ENCODE data around the gene HIVEP2. TPM values are rescaled to one million over a fixed set of nuclear protein-coding genes. Genes with fewer than 3 reads are reported as not detected.

The HIVEP2 gene
- total and polyA plus RNA-seq, 4 experiments from 2014 or later, result 5.0 to 92.7 (median 56.7) TPM

DNA sequence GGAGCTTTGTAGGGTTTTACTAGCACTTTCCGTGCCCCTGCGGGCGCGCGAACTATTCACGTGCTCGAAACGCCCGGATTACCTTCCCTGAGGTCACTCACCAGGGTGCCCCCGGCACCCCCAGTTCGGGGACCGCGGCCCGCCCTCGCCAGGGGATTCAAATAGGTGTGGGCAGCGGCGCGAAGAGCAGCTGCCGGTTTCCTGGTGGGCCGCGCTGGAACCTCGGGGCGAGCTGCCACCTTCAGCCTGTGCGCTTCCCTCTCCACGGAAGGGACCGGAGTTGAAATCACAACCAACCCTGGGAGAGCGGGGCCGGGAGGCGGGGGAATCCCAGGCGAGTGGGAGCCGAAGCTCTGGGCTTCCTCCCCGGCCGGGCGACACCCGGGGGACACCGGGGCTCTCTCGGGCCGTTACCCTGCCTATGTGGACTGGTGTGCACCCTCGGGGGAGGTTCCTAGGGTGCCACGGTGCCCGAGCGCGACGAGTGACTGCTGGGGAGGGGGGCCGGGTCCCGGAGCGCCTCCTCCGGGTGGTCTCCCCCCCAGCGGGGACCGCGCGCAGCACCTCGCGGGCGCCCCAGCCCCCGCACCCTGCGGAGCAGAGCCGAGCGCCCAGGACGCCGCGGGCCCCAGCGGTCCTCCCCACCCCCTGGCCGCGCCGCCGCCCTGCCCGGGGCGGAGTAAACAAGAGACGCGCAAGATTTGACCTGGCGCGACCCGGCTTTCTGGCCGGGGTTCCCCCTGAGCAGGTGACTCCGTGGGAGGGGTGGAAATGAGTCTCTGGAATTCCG, 2.1 kb upstream of the HIVEP2 start:
- POLR2A ChIA-PET (ENCODE audit: partially characterized antibody), result interaction anchor here (0.7 to 14.7 kb wide), 31 partner anchors 9 to 503 kb away, joined by 3 to 452 read pairs (median 9); partner anchors contain the start of genes ADAT2 and PEX3
- intact Hi-C loops (cut with micrococcal nuclease), result loop anchor here (1.0 to 10.0 kb wide), 2 partner anchors 45 to 588 kb away; no protein-coding TSS in a partner anchor
- Mint-ChIP-seq H3K4me1 (peaks cover 18 to 50% (median 26%) of the 10 kb centered on the region in 4 donors), H3K27me3 (peaks cover 0 to 7% of the 10 kb centered on the region in 2 donors), H3K9me3 (peaks cover 0 to 7% (median 0%) of the 10 kb centered on the region in 8 donors), H3K27ac (peak overlapping the region; percentile 99 to 100 (median 99)), H3K36me3 (peaks cover 0 to 24% of the 10 kb centered on the region in 2 donors), H3K4me3 (peak overlapping the region; percentile 94 to 100 (median 94))
- Histone ChIP-seq H3K4me3 (ENCODE audit: low read length in 2 of 2) (peak overlapping the region; percentile 61 to 92), H3K27me3 (ENCODE audit: insufficient read depth, low read length) (no peaks in the 10 kb centered on the region), H3K4me1 (ENCODE audit: insufficient read depth, low read length) (peaks cover 25% of the 10 kb centered on the region), H3K9me3 (ENCODE audit: control insufficient read depth in 1 of 2, low read length in 2 of 2) (no peaks in the 10 kb centered on the region), H3K27ac (ENCODE audit: low read depth, low read length) (peak overlapping the region; percentile 99), H3K36me3 (ENCODE audit: insufficient read depth, low read length) (no peaks in the 10 kb centered on the region)
- CTCF ChIA-PET (ENCODE audit: partially characterized antibody), result interaction anchor here (0.9 to 1.4 kb wide), 4 partner anchors 17 to 104 kb away, joined by 4 to 6 read pairs (median 4); no protein-coding TSS in a partner anchor
- DNase-seq, result peak; percentile 80 to 93 (median 81)

GRCh38 chr6:142946181-142946923, 1.4 kb upstream of the HIVEP2 start:
- peak overlapping the region; percentile 92 to 100 (median 94) for H3K4me3 Mint-ChIP-seq
- peak overlapping the region; percentile 99 to 100 (median 99) for H3K27ac Mint-ChIP-seq
- no peaks in the 10 kb centered on the region for H3K36me3 ChIP-seq (ENCODE audit: insufficient read depth, low read length)
- no peaks in the 10 kb centered on the region for H3K27me3 ChIP-seq (ENCODE audit: insufficient read depth, low read length)
- peaks cover 33% of the 10 kb centered on the region for H3K4me1 ChIP-seq (ENCODE audit: insufficient read depth, low read length)
- peak overlapping the region; percentile 99 for H3K27ac ChIP-seq (ENCODE audit: low read depth, low read length)
- POLR2A ChIA-PET (ENCODE audit: partially characterized antibody), result interaction anchor here (0.7 to 14.7 kb wide), 33 partner anchors 8 to 504 kb away, joined by 3 to 452 read pairs (median 8); partner anchors contain the start of genes ADAT2 and PEX3
- peak; percentile 92 to 99 (median 95) for DNase-seq
- H3K27me3 Mint-ChIP-seq, result peaks cover 0 to 7% of the 10 kb centered on the region in 2 donors
- peak overlapping the region; percentile 51 to 92 for H3K4me3 ChIP-seq (ENCODE audit: low read length in 2 of 2)
- H3K36me3 Mint-ChIP-seq, result peaks cover 0 to 24% of the 10 kb centered on the region in 2 donors
- intact Hi-C loops (cut with micrococcal nuclease), result loop anchor here (1.0 to 10.0 kb wide), 2 partner anchors 44 to 588 kb away; no protein-coding TSS in a partner anchor
- peaks cover 0 to 7% (median 0%) of the 10 kb centered on the region in 8 donors for H3K9me3 Mint-ChIP-seq
- H3K9me3 ChIP-seq (ENCODE audit: control insufficient read depth in 1 of 2, low read length in 2 of 2), result no peaks in the 10 kb centered on the region
- peaks cover 23 to 57% (median 32%) of the 10 kb centered on the region in 4 donors for H3K4me1 Mint-ChIP-seq
- CTCF ChIA-PET (ENCODE audit: partially characterized antibody), result interaction anchor here (0.9 to 1.4 kb wide), 4 partner anchors 16 to 104 kb away, joined by 4 to 6 read pairs (median 4); no protein-coding TSS in a partner anchor

DNA sequence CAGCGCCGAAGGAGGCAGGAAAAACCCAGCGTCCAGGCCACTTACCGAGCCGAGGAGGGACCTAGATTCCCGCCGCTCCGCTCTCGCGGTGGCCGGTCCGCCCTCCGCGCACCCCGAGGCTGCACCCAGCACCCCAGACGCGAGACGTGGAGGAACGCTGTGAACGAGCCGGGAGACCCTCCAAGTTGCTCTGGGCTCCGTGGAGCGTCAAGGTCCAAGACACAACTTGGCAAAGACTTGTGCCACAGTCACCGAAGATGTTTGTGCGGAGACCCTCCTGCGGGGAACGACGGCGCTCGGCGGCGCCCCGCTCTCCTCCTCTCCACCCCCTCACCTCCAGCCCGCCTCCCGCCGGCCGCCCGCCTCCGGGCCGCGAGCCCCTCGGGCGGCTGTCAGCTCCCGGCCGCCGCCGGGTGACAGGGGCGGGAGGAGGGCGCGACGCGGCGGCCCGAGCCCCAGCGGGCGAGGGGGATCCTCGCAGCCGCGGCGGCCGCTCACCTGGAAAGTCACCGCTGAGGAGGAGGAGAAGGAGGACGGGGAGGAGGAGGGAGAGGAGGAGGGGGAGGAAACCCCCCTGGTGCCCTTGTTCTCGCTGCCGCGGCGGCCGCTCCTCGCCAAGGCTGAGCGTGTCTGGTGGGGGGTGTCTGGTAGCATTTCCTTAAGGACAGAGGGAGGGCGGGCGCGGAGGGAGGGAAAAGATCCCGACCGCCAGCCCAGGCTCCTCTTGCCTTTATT, 637 bp upstream of the HIVEP2 start:
- peak overlapping the region; percentile 96 to 100 (median 98) for H3K27ac Mint-ChIP-seq
- intact Hi-C loops (cut with micrococcal nuclease), result loop anchor here (1.0 to 10.0 kb wide), 2 partner anchors 43 to 589 kb away; no protein-coding TSS in a partner anchor
- peak overlapping the region; percentile 33 to 92 for H3K4me3 ChIP-seq (ENCODE audit: low read length in 2 of 2)

GRCh38 chr6:142944124-142945048, 590 bp downstream of the HIVEP2 start:
- Histone ChIP-seq H3K4me3 (ENCODE audit: low read length in 2 of 2) (peak overlapping the region; percentile 89 to 91), H3K27ac (ENCODE audit: low read depth, low read length) (peak overlapping the region; percentile 99), H3K4me1 (ENCODE audit: insufficient read depth, low read length) (peaks cover 53% of the 10 kb centered on the region), H3K27me3 (ENCODE audit: insufficient read depth, low read length) (no peaks in the 10 kb centered on the region), H3K36me3 (ENCODE audit: insufficient read depth, low read length) (no peaks in the 10 kb centered on the region), H3K9me3 (ENCODE audit: control insufficient read depth in 1 of 2, low read length in 2 of 2) (no peaks in the 10 kb centered on the region)
- POLR2A ChIA-PET (ENCODE audit: partially characterized antibody), result interaction anchor here (0.6 to 14.7 kb wide), 37 partner anchors 9 to 593 kb away, joined by 3 to 452 read pairs (median 6); partner anchors contain the start of genes ADAT2 and PEX3
- DNase-seq, result peak; percentile 87 to 100 (median 91)
- Mint-ChIP-seq H3K36me3 (peaks cover 0 to 24% of the 10 kb centered on the region in 2 donors), H3K4me1 (peaks cover 38 to 73% (median 49%) of the 10 kb centered on the region in 4 donors), H3K4me3 (peak overlapping the region; percentile 97 to 100 (median 99)), H3K9me3 (peaks cover 0 to 7% (median 0%) of the 10 kb centered on the region in 8 donors), H3K27me3 (peaks cover 0 to 7% of the 10 kb centered on the region in 2 donors), H3K27ac (peak overlapping the region; percentile 100)
- intact Hi-C loops (cut with micrococcal nuclease), result loop anchor here (1.0 to 10.0 kb wide), 8 partner anchors 8 to 590 kb away; no protein-coding TSS in a partner anchor
- CTCF ChIA-PET (ENCODE audit: partially characterized antibody), result interaction anchor here (0.6 to 4.2 kb wide), 11 partner anchors 9 to 103 kb away, joined by 3 to 19 read pairs (median 4); no protein-coding TSS in a partner anchor

More for the DNA sequence above, 637 bp upstream of the HIVEP2 start:
- DNase-seq, result peak; percentile 69 to 89 (median 73)
- H3K4me3 Mint-ChIP-seq, result peak overlapping the region; percentile 89 to 100 (median 94)
- peak overlapping the region; percentile 99 for H3K27ac ChIP-seq (ENCODE audit: low read depth, low read length)
- POLR2A ChIA-PET (ENCODE audit: partially characterized antibody), result interaction anchor here (0.6 to 14.7 kb wide), 28 partner anchors 7 to 505 kb away, joined by 3 to 452 read pairs (median 9); partner anchors contain the start of genes ADAT2 and PEX3
- H3K27me3 Mint-ChIP-seq, result peaks cover 0 to 7% of the 10 kb centered on the region in 2 donors
- CTCF ChIA-PET (ENCODE audit: partially characterized antibody), result interaction anchor here (0.9 to 1.4 kb wide), 3 partner anchors 17 to 60 kb away, joined by 3 to 4 read pairs (median 4); no protein-coding TSS in a partner anchor
- no peaks in the 10 kb centered on the region for H3K36me3 ChIP-seq (ENCODE audit: insufficient read depth, low read length)
- peaks cover 0 to 24% of the 10 kb centered on the region in 2 donors for H3K36me3 Mint-ChIP-seq
- peaks cover 0 to 7% (median 0%) of the 10 kb centered on the region in 8 donors for H3K9me3 Mint-ChIP-seq
- H3K4me1 ChIP-seq (ENCODE audit: insufficient read depth, low read length), result peaks cover 40% of the 10 kb centered on the region
- H3K27me3 ChIP-seq (ENCODE audit: insufficient read depth, low read length), result no peaks in the 10 kb centered on the region
- H3K9me3 ChIP-seq (ENCODE audit: control insufficient read depth in 1 of 2, low read length in 2 of 2), result no peaks in the 10 kb centered on the region
- H3K4me1 Mint-ChIP-seq, result peaks cover 31 to 65% (median 39%) of the 10 kb centered on the region in 4 donors

- Histone ChIP-seq H3K36me3 (ENCODE audit: insufficient read depth, low read length) (no peaks in the 10 kb centered on the region), H3K4me3 (ENCODE audit: low read length in 2 of 2) (peak overlapping the region; percentile 89 to 91), H3K27me3 (ENCODE audit: insufficient read depth, low read length) (no peaks in the 10 kb centered on the region), H3K4me1 (ENCODE audit: insufficient read depth, low read length) (peaks cover 59% of the 10 kb centered on the region), H3K27ac (ENCODE audit: low read depth, low read length) (peak overlapping the region; percentile 99), H3K9me3 (ENCODE audit: control insufficient read depth in 1 of 2, low read length in 2 of 2) (no peaks in the 10 kb centered on the region)
- H3K9me3 Mint-ChIP-seq, result peaks cover 0 to 7% (median 0%) of the 10 kb centered on the region in 8 donors
- DNase-seq, result peak; percentile 67 to 73 (median 69)
- CTCF ChIA-PET (ENCODE audit: partially characterized antibody), result interaction anchor here (0.7 to 4.2 kb wide), 14 partner anchors 8 to 250 kb away, joined by 3 to 19 read pairs (median 4); no protein-coding TSS in a partner anchor
- peaks cover 0 to 7% of the 10 kb centered on the region in 2 donors for H3K27me3 Mint-ChIP-seq
- intact Hi-C loops (cut with micrococcal nuclease), result loop anchor here (1.0 to 10.0 kb wide), 9 partner anchors 7 to 591 kb away; no protein-coding TSS in a partner anchor
- peak overlapping the region; percentile 97 to 100 (median 99) for H3K4me3 Mint-ChIP-seq
- H3K27ac Mint-ChIP-seq, result peak overlapping the region; percentile 100
- POLR2A ChIA-PET (ENCODE audit: partially characterized antibody), result interaction anchor here (0.6 to 14.7 kb wide), 30 partner anchors 9 to 594 kb away, joined by 3 to 452 read pairs (median 4); partner anchors contain the start of genes ADAT2 and PEX3
- H3K36me3 Mint-ChIP-seq, result peaks cover 0 to 24% of the 10 kb centered on the region in 2 donors
- peaks cover 42 to 78% (median 54%) of the 10 kb centered on the region in 4 donors for H3K4me1 Mint-ChIP-seq
These were observed 1.3 kb downstream of the HIVEP2 start for GRCh38 chr6:142943711-142944123.
